IPS-18c (cell line): ENCODE measurements around the gene KCNA10.

Experiments
- H3K4me3 ChIP-seq: 2 replicates; pipeline ENCODE4 v1.7.0; 2013; ENCODE audit warnings: low read depth, mild to moderate bottlenecking, low read length, moderate library complexity; ENCODE audit not compliant: insufficient read depth
- H3K9me3 ChIP-seq: one replicate; pipeline ENCODE4 v1.6.1; 2013; ENCODE audit warnings: mild to moderate bottlenecking, low read length, moderate library complexity; ENCODE audit not compliant: control insufficient read depth, insufficient read depth

KCNA10 gene

GRCh38 chr1:110489406-110489805 lies 29.6 kb downstream of the KCNA10 start:
- H3K4me3 ChIP-seq, result no peak overlapping the region

DNA sequence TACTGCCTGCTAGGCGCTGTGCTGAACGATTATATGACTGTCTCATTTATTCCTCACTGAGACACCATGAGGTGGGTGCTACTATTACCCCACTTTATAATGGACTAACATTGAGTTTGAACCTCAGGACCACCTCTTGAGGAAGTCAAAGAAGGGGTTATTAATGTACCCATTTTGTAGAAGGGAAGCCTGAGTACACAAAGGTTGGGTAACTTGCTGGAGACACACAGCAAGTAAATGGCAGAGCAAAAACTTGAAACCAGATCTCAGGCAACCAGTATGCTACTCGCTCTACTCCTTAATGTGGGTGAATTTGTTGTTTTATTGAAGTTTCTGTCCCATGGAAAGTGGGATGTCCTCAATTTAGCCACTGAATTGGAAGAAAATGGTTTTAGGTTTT lies 30.1 kb downstream of the KCNA10 start:
- H3K9me3 ChIP-seq, result no peaks in the 10 kb centered on the region
- no peak overlapping the region for H3K4me3 ChIP-seq

More at GRCh38 chr1:110489406-110489805, 29.6 kb downstream of the KCNA10 start:
- no peaks in the 10 kb centered on the region for H3K9me3 ChIP-seq

GRCh38 chr1:110488161-110488560 lies 30.8 kb downstream of the KCNA10 start:
- Histone ChIP-seq H3K4me3 (no peak overlapping the region), H3K9me3 (no peaks in the 10 kb centered on the region)

DNA sequence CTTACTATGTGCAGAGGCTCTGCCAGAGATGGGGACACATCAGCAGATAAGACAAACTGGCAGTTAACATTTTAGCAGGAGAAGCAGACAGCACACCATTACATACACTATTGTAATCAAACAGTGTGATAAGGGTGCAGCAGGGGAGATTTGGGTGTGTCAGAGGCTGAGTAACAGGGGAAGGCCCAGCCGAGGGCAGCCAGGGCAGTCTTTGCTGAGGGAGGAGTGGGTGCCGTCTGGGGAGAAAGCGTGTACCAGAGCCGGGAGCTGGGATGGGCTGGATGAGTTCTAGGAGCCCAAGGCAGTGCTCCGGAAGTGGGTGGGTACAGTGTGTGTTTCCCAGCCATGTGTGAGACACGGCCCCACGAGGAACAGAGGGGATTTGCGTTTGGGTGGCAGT lies 31.2 kb downstream of the KCNA10 start:
- H3K4me3 ChIP-seq, result no peak overlapping the region
- H3K9me3 ChIP-seq, result no peaks in the 10 kb centered on the region

- Histone ChIP-seq H3K9me3 (no peaks in the 10 kb centered on the region), H3K4me3 (no peak overlapping the region)
Observed at GRCh38 chr1:110485725-110486124, 33.2 kb downstream of the KCNA10 start.

DNA sequence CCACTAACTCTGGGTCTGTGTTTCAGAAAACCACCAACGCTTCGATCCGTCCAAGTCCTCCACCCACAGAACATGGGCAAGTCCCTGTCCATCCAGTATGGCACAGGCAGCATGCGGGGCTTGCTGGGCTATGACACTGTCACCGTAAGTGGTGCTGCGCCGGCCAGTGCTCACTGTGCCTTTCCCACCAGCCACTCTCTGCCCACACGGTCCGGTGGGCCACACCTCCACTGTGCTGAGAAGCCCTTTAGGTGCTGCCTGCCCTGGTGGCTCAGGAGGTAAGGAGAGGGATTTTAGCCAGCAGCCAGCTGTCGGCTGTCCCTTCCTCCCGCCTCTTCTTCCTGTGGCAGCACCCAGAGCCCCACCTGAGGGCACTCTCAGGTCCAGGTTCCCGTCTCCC lies 34.2 kb downstream of the KCNA10 start:
- Histone ChIP-seq H3K9me3 (no peaks in the 10 kb centered on the region), H3K4me3 (no peak overlapping the region)

DNA sequence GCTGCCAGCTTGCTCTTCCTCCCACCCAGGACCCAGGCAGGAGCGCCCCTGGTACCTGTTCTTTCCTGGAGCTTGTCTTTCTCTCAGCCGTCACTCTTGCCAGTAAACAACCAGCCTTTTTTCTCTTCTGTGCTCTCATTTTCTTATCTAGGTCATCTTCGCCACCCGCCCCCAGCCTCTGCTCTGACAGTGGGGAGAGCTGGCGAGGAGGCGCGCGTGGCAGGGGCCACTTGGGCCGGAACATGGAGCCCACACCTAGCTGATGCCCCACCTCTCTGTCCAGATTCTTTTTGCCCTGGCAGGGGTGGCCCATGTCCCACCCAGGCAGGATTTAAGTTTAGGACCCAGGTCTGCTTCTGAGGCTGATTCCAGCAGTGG lies 35.7 kb downstream of the KCNA10 start:
- H3K4me3 ChIP-seq, result no peak overlapping the region
- no peaks in the 10 kb centered on the region for H3K9me3 ChIP-seq

DNA sequence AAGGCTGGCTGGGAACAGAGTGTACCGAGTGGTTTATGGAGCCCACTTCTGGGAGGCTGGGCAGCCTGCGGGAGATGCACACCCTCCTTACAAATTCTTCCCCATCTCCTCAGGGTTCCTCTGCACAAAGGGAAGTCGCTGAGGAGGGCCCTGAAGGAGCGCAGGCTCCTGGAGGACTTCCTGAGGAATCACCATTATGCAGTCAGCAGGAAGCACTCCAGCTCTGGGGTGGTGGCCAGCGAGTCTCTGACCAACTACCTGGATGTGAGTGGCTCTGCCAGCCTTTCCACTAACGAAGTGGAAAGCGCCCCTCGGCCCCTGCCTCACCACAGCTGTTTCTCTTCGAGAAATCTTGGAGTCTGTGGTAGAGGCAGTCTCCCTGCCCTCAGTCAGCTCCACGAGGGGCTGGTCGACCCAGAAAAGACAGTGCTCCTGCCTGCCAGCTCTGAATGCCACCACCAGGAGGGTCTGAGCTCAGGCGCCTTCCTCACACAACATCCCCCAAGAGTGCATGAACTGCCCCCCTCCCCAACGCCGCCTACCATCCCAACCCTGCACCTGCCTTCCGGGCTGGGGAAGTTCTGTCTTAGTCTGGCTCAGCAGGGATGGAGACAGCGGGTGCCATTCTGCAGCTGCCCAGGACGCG lies 36.2 kb downstream of the KCNA10 start:
- no peak overlapping the region for H3K4me3 ChIP-seq
- H3K9me3 ChIP-seq, result no peaks in the 10 kb centered on the region

DNA sequence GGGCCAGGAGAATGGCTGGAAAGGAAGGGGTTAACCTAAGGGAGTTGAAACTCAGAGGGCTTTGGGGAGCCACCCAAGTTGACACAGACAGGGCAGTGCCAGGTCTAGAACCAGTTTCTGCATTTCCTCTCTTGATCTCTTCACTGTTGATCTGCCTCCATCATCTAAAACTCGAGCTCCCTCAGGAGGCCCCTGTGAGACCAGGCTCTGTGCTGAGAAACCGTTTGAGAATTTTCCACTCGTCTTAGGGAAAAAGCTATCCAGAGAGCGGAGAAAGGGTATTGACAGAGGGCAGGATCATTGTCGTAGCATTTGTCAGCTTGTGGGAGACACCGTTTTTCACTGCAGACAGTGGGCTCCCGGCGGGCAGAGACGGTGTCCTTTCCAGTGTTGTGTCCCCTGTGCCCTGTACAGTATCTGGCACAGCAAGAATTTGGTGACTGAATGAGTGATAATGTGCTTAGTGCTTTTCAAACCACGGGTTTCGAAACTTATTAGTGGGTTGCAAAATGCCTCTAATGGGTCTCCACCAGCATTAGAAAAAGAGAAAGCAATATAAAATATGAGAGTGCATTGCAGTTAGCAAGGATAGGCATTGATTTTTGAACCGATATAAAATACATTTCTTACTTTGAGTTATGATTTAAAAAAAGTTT lies 36.9 kb downstream of the KCNA10 start:
- H3K4me3 ChIP-seq, result no peak overlapping the region
- no peaks in the 10 kb centered on the region for H3K9me3 ChIP-seq

- H3K4me3 ChIP-seq, result no peak overlapping the region
- H3K9me3 ChIP-seq, result no peaks in the 10 kb centered on the region
Observed at GRCh38 chr1:110480356-110481096, 38.4 kb downstream of the KCNA10 start.

- Histone ChIP-seq H3K4me3 (no peak overlapping the region), H3K9me3 (no peaks in the 10 kb centered on the region)
Observed at GRCh38 chr1:110478886-110479285, 40.1 kb downstream of the KCNA10 start.

DNA sequence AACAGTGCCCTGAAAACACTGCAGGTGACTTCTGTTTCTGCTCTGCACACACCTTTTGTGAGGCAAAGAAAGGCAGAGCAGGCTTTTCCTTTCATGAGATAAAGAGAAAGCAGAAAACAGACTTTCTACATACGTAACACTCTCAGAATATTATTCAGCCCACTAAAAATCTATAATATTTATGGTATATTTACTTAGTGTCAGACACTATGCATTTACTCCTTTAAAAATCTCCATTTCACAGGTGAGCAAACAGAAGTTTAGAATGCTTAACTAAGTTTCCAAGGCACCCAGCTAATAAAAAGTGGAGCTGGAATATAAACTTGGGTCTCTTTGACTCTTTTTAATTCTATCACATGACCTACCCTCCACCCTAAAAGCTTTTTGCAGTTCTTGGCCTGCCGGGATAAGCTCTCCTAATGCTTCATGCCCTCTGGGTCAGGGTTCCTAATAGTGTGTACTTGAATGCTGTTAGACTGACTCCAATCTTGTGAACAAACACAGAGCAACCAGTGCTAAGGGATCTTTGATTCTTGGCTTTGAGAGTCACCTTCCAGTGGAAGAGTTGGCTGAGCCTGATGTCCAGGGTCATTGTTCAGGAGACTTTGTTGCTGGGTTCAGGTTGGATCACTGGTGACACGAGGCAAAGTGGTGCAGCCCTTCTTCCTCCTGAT lies 40.9 kb downstream of the KCNA10 start:
- Histone ChIP-seq H3K9me3 (no peaks in the 10 kb centered on the region), H3K4me3 (no peak overlapping the region)

DNA sequence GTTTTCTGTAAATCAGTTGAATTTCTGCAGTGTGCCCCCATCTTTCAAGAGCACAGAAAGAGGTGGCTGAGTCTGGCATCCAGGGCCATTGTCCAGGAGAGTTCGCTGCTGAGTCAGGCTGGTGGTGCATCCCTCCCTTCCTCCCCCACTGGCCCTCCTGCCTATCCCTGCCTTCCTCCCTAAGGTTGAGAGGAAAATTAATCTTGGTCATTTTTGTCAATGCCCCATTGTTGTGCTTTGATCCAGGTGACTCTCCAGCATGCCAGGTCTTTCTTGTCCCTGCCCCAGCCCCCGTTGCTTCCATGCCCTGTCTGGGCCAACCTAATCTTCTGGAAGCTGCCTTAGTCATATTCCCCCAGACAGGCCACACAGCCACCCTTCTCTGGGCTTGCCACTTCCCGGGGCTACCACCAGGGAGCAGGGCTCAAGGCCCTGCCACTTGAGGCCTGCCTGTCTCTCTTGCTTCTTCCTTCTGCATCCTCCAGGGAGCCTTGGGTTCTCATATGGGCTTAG lies 41.5 kb downstream of the KCNA10 start:
- H3K4me3 ChIP-seq, result no peak overlapping the region
- H3K9me3 ChIP-seq, result no peaks in the 10 kb centered on the region

DNA sequence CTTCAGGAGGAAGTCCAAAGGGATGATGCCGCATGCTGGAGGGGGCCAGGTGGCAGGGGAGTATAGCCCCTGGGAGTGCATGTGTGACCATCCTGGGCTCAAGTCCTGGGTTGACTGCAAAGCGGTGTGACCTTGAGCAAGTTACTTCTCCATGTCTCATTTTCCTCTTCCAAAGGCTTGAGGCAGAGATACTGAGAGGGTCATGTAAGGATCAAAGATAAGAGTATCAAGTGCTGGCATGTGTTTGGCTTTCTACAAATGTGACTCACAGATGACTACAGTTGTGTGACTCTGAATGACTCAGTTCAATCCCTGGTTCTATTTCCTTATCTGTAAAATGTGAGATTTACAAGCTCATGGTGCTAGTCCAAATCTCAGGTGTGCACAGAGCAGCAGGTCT lies 41.9 kb downstream of the KCNA10 start:
- H3K9me3 ChIP-seq, result no peaks in the 10 kb centered on the region
- H3K4me3 ChIP-seq, result no peak overlapping the region

DNA sequence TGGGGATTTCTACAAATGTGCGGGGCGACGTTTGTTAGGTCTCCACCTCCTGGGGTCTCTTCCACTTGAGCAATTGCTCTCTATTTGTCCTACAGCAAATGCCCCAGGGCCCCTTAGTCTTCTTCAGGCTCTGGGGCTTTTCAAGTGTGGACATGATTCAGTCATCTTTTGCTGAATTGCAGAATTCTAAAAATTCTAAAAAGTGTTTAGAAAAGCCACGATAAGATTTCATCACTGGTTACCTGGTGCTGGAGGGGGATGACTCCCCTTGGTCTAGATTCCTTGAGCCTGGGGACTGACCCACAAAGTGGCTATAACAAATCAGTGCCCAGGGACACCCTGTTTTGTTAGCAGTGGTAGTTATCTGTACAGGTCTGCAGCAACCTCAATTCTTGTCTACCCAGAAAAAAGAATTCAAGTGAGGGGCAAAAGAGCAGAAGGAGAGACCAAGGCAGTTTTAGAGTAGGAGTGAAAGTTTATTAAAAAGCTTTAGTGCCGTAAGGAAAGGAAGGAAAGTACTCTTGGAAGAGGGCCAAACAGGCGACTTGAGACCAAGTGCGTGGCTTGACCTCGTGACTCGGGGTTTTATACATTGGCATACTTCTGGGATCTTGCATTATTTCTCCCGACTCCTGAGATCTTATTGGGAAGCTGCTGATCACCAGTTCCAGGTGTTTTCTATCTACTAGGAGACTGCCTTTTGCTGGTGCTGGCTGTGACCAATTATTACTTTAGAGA lies 42.8 kb downstream of the KCNA10 start:
- Histone ChIP-seq H3K4me3 (no peak overlapping the region), H3K9me3 (no peaks in the 10 kb centered on the region)

- H3K9me3 ChIP-seq, result no peaks in the 10 kb centered on the region
- no peak overlapping the region for H3K4me3 ChIP-seq
Observed at GRCh38 chr1:110475362-110476027, 43.5 kb downstream of the KCNA10 start.

DNA sequence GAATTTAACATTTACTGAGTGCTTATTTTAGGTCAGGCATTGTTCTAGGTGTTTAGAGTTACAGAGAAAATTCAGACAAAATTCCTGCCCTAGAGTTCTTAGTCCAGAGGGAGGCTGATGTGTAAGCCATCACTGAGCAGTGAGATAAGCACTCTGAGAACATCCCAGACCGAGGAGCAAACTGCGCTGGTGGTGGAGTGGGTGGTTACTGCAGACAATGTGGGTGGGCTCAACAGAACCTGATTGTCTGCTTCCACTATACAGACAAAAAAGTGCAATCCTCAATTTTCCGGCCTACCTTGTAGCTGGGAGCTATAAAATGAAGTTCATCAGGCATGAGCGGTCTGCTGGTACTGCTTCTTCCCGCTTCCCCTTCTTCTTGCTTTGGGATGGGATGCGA lies 44.5 kb downstream of the KCNA10 start:
- no peaks in the 10 kb centered on the region for H3K9me3 ChIP-seq
- no peak overlapping the region for H3K4me3 ChIP-seq
